ENCODE measurements around the gene TENM3.

TENM3 gene

GRCh38 chr4:182704948-182705347, 461.7 kb downstream of the TENM3 start:
- DNase-seq, result no peak

GRCh38 chr4:182705389-182705788, 462.2 kb downstream of the TENM3 start:
- no peak for DNase-seq

GRCh38 chr4:182711211-182711610, 468.0 kb downstream of the TENM3 start:
- no peak for DNase-seq

GRCh38 chr4:182715548-182715947, 472.3 kb downstream of the TENM3 start:
- DNase-seq, result no peak

- no peak for DNase-seq
Measured at GRCh38 chr4:182716192-182716591, 473.0 kb downstream of the TENM3 start.

GRCh38 chr4:182717788-182718583, 474.8 kb downstream of the TENM3 start:
- no peak for DNase-seq

GRCh38 chr4:182724414-182724813, 481.2 kb downstream of the TENM3 start:
- no peak for DNase-seq

- no peak for DNase-seq
Measured at GRCh38 chr4:182729516-182729915, 486.3 kb downstream of the TENM3 start.

GRCh38 chr4:182730791-182731190, 487.6 kb downstream of the TENM3 start:
- no peak for DNase-seq

GRCh38 chr4:182736207-182736606, 493.0 kb downstream of the TENM3 start:
- DNase-seq, result no peak

GRCh38 chr4:182738283-182739047, 495.3 kb downstream of the TENM3 start:
- no peak for DNase-seq

- no peak for DNase-seq
Measured at GRCh38 chr4:182740256-182740655, 497.1 kb downstream of the TENM3 start.

- no peak for DNase-seq
Measured at GRCh38 chr4:182741054-182741453, 497.9 kb downstream of the TENM3 start.

- no peak for DNase-seq
Measured at GRCh38 chr4:182741914-182742313, 498.7 kb downstream of the TENM3 start.

- DNase-seq, result no peak
Measured at GRCh38 chr4:182743815-182744214, 500.6 kb downstream of the TENM3 start.

GRCh38 chr4:182745237-182745636, 502.0 kb downstream of the TENM3 start:
- no peak for DNase-seq

- no peak for DNase-seq
Measured at GRCh38 chr4:182746876-182747275, 503.7 kb downstream of the TENM3 start.

- DNase-seq, result no peak
Measured at GRCh38 chr4:182748283-182748682, 505.1 kb downstream of the TENM3 start.

GRCh38 chr4:182748949-182749348, 505.7 kb downstream of the TENM3 start:
- no peak for DNase-seq

- DNase-seq, result no peak
Measured at GRCh38 chr4:182749667-182750167, 506.5 kb downstream of the TENM3 start.

- DNase-seq, result no peak
Measured at GRCh38 chr4:182752158-182752910, 509.1 kb downstream of the TENM3 start.

- no peak for DNase-seq
Measured at GRCh38 chr4:182754895-182755294, 511.7 kb downstream of the TENM3 start.

GRCh38 chr4:182756161-182756690, 513.0 kb downstream of the TENM3 start:
- DNase-seq, result no peak

All from effector CD4-positive, alpha-beta T cell (primary cell).